HG02642 (cell line): Measurements from ENCODE around the gene SPCS1.

Experiments used
- ATAC-seq: cut with Tn5 transposase; IDR thresholded peaks from one replicate; pipeline ENCODE4 v1.9.1; 2021; ENCODE audit warnings: mild to moderate bottlenecking; ENCODE audit not compliant: unreplicated experiment, poor library complexity

The SPCS1 gene

GRCh38 chr3:52694528-52695189, 11.2 kb upstream of the SPCS1 start:
- ATAC-seq: no peak

GRCh38 chr3:52695798-52696671, 9.9 kb upstream of the SPCS1 start:
- no peak for ATAC-seq

GRCh38 chr3:52696830-52697631, 8.9 kb upstream of the SPCS1 start:
- ATAC-seq: no peak

DNA sequence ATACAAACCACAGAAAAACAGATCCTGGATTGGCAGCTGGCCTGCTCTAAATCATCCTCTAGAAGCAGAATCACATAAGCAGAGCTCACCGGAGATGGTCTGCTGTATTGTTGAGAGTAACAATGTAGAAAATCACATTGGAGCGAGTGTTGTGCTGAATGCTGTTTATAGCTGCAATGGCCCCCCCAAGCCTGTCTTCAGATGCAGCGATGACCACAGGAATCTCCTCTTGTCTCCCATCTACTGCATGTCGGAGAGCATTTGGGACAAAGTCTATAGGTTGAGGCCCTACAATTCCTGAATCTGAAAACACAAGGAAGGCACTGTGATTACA, 8.3 kb upstream of the SPCS1 start:
- ATAC-seq: no peak

- ATAC-seq: no peak
Measured at GRCh38 chr3:52703341-52703740, 2.6 kb upstream of the SPCS1 start.

DNA sequence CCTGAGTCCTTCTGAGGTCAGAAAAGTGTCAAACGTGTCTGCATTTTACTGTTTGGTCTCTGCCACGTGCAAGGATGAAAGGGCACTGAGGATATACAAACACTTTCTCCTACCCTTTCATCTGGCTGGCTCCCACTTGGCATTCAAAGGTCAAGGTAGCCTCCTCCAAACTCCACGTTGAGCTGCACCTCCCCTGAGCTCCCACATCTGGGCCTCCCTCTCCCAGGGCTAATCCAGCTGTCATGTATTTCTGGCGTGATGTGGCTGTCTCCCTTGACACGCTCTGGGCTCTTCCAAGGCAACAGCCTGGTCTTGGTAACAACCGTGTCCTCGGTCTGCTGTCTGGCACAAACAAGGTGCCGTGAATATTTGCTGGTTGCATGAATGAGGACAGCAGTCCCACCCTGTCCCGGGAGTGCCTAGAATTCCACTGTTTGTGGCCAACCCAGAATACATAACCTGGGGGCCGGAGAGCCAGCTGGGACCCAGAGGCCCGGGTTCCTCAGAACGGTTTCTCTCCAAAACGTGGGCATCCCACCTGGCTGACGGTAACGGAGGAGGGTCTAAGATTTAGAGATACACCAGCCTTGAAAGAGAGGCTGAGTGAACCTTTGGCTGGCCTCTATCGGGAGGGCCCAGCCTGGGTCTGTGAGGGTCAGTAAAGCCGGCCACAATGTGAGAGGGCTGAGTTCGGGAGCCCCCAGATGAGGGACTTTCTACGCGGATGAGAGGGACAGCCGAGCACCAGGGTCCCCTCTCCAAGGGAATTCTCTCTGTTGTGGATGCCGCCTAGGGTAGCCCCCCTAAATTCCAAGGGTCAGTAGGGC, 1.1 kb upstream of the SPCS1 start:
- ATAC-seq: peak; percentile 2

- ATAC-seq: no peak
Measured at GRCh38 chr3:52705438-52705687, 543 bp upstream of the SPCS1 start.

- ATAC-seq: no peak
Measured at GRCh38 chr3:52707585-52707984, 1.7 kb downstream of the SPCS1 start.

DNA sequence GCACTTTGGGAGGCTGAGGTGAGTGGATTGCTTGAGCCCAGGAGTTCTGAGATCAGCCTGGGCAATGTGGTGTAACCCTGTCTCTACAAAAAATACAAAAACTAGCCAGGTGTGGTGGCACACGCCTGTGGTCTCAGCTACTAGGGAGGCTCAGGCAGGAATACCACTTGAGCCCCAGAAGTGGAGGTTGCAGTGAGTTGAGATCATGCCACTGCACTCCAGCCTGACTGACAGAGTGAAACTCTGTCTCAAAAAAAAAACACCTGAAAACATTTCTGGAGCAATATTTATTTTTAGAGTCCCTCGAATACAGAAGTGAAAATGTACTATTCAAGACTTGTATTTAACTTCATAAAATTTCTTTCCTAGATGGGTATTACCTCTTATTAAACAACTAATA, 4.6 kb downstream of the SPCS1 start:
- no peak for ATAC-seq

DNA sequence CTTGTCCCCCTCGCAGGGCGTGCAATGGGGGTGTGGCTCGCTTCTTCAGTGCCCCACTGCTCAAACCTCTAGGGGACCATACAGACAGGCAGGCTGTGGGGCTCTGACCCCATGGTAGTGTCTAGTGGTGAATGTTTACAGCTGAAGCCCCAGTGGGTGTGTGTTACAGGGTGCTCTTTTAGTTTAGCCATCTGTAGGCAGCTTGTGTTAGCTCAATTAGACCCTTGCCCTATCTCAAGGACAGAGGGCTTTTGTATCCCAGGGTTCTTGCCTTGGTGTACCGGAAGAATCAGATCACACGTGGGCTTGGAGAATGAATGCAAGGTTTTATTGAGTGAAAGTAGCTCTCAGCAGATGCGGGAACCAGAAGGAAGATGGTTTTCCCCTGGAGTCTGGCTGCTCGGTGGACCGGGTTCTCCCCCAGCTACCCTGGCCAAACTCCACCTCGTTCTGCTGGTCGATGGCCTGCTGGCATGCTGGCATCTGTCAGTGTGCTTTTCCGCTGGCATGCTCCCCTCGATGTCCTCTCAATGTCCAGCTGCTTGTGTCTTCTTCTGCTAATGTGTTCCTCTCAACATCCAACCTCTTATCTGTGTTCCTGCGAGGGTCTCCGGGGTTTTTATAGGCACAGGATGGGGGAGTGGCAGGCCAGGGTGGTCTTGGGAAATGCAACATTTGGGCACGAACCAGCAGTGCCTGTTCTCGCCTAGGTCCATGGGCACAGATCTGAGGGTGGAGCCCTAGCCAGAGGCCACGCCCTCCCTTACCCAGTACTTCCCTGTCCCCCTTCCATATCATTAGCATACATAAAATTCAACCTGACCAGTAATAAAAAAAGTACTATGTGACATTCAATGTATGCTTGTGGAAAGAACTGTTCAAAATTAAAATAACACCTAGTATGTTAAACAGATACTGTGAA, 6.6 kb downstream of the SPCS1 start:
- ATAC-seq: no peak

DNA sequence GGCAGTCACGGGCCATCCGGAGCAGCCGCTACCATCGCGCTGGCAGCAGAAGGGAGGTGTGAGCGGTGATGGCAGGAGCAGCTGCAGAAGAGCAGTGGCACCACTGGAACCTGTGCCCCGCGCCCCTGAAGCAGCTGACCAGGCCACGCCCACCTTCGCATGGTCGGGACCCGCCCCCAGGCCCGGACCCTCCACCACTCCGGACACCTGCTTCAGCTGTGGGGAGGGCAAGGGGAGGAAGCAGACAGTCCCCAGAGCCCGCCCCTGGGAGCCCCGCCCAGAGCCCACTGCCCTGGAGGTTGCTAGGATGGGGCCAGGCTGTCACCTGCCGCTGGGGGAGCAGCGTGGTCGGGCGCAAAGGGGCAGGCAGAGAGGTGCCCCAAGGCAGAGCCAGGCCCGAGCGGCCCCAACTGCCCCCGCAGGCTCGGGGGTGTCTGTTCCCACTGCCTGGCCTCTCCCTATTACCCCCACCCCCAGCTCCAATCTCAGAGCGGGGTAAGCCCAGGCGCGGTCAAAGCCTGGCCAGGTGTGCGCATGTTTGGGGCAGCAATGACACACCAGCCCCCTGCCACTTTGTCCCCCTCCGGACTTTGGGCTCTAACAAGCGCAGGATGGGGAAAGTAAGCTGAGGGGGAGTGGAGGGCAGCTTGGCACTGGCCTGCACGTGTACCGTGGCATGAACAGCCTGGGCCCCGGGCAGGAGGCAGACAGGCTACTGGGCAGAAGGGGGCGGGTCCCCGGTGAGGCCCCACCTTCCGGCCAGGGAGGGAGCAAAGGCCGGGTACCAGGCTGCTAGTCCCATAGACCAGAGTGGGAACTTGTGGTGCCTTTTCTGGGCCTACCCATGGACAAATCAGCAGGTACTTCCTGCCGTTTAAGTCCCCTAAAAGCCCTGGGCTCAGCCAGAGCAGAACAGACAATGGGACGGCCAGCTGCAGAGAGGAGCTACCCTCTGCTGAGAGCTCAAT, 8.7 kb downstream of the SPCS1 start:
- ATAC-seq: no peak

GRCh38 chr3:52715714-52716305, 9.9 kb downstream of the SPCS1 start:
- ATAC-seq: no peak

DNA sequence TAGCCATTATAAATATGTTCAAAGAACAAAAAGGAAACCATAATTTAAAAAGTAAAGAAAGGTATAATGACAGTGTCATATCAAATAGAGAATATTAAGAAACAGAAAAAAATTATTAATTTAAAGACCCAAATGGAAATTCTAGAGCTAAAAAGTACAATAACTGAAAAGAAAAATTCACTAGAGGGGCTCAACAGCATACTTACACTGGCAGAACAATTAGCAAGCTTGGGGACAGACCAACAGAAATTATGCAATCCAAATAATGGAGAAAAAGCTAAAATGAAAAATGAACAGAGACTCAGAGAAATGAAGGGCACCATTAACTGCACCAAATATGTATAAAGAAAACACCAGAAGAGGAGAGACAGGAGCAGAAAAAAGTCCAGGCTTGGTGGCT, 13.7 kb downstream of the SPCS1 start:
- no peak for ATAC-seq

GRCh38 chr3:52721002-52721729, 15.3 kb downstream of the SPCS1 start:
- ATAC-seq: peak; percentile 57

- no peak for ATAC-seq
Measured at GRCh38 chr3:52721730-52722008, 15.8 kb downstream of the SPCS1 start.

DNA sequence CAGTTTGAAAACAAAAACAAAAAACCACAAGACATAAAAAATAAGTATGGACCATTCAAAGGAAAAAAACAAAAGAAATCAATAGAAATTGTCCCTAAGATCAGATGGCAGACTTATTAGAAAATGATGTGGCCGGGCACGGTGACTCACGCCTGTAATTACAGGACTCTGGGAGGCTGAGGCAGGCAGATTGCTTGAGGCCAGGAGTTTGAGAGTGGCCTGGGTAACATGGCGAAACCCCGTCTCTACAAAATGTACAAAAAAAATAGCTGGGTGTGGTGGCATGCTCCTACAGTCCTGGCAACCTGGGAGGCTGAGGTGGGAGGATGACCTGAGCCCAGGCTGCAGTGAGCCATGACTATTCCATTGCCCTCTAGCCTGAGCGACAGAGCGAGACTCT, 16.6 kb downstream of the SPCS1 start:
- ATAC-seq: no peak

DNA sequence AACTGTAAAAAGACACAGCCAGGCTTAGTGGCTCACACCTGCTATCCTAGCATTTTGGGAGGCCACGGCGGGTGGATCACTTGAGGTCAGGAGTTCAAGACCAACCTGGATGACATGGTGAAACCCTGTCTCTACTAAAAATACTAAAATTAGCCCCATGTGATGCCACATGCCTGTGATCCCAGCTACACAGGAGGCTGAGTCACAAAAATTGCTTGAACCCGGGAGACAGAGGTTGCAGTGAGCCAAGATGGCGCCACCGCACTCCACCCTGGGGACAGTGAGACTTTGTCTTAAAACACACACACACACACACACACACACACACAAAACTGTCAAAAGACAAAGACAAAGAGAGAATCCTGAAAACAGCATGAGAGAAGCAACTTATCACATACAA, 18.0 kb downstream of the SPCS1 start:
- ATAC-seq: no peak

GRCh38 chr3:52724511-52724910, 18.6 kb downstream of the SPCS1 start:
- ATAC-seq: no peak
